HAP-1 (cell line): ENCODE data around the gene FOSL2.

Source experiments
- DNase-seq, 2 experiments: peaks; one replicate each; pipeline ENCODE4 v3.0.0-alpha.2; 2016 to 2020; ENCODE audit warnings: low spot score in 2 of 2
- H3K27me3 ChIP-seq: fragments of 250-450 bp; sonication (Bioruptor Pico); 2 replicates; pipeline ENCODE4 v1.5.1; 2020; ENCODE audit warnings: low read depth, mild to moderate bottlenecking, moderate library complexity
- H3K36me3 ChIP-seq: fragments of 250-450 bp; sonication (Bioruptor Pico); replicated peaks from 2 replicates; pipeline ENCODE4 v1.5.1; 2020; ENCODE audit warnings: mild to moderate bottlenecking
- H3K4me1 ChIP-seq: fragments of 250-450 bp; sonication (Bioruptor Pico); 2 replicates; pipeline ENCODE4 v1.5.1; 2020; ENCODE audit warnings: mild to moderate bottlenecking
- H3K4me3 ChIP-seq: fragments of 250-450 bp; sonication (Bioruptor Pico); 2 replicates; pipeline ENCODE4 v1.5.1; 2020; ENCODE audit warnings: mild to moderate bottlenecking, moderate library complexity
- H3K9me3 ChIP-seq: fragments of 250-450 bp; sonication (Bioruptor Pico); 2 replicates; pipeline ENCODE4 v1.5.1; 2020; ENCODE audit warnings: mild to moderate bottlenecking, moderate library complexity
- in situ Hi-C: fragments of 300-500 bp; cut with MboI; formaldehyde crosslinking; loops from 3 replicates; pipeline ENCODE4 v1.14.3; 2020; ENCODE audit warnings: low sequenced_read_pairs, inconsistent platforms, mixed read lengths

FOSL2 gene

GRCh38 chr2:28351621-28352020 is 41.0 kb upstream of the FOSL2 start:
- Histone ChIP-seq H3K4me3 (no peak overlapping the region), H3K27me3 (no peaks in the 10 kb centered on the region), H3K4me1 (no peaks in the 10 kb centered on the region), H3K36me3 (no peaks in the 10 kb centered on the region), H3K9me3 (no peaks in the 10 kb centered on the region)
- no peak for DNase-seq
- in situ Hi-C loops, result no loop called here

GRCh38 chr2:28352104-28352503 is 40.6 kb upstream of the FOSL2 start:
- Histone ChIP-seq H3K36me3 (no peaks in the 10 kb centered on the region), H3K9me3 (no peaks in the 10 kb centered on the region), H3K4me1 (no peaks in the 10 kb centered on the region), H3K4me3 (no peak overlapping the region), H3K27me3 (no peaks in the 10 kb centered on the region)
- in situ Hi-C loops, result no loop called here
- no peak for DNase-seq

DNA sequence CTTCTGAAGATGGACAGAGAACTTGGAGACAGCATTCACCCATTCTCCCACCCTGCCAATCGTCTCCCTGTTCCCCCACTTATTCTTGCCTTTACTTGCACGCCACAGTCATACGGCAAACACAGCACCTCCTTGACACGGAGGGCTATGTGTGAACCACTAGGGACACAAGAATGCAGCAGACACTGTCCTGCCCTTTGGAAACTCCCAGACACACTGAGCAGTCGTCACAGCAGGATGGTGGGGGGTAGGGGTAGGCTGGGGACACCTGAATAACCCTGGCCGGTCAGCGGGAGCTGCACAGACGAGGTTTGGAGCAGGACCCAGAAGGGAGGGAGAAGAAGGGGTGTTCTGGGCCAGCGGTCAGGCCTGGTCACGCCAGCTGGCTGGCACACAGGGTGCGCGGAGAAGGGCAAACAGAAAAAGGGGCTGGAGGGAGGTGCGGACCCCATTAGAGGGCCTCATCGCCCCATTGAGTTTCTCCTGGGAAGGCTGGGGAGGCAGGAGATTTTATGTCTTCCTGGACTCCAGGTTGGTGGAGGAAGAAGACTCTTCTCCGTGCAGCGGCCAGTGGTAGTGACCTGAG is 40.0 kb upstream of the FOSL2 start:
- H3K27me3 ChIP-seq, result no peaks in the 10 kb centered on the region
- no peak overlapping the region for H3K4me3 ChIP-seq
- DNase-seq, result no peak
- in situ Hi-C loops, result no loop called here
- H3K4me1 ChIP-seq, result no peaks in the 10 kb centered on the region
- H3K9me3 ChIP-seq, result no peaks in the 10 kb centered on the region
- H3K36me3 ChIP-seq, result no peaks in the 10 kb centered on the region

DNA sequence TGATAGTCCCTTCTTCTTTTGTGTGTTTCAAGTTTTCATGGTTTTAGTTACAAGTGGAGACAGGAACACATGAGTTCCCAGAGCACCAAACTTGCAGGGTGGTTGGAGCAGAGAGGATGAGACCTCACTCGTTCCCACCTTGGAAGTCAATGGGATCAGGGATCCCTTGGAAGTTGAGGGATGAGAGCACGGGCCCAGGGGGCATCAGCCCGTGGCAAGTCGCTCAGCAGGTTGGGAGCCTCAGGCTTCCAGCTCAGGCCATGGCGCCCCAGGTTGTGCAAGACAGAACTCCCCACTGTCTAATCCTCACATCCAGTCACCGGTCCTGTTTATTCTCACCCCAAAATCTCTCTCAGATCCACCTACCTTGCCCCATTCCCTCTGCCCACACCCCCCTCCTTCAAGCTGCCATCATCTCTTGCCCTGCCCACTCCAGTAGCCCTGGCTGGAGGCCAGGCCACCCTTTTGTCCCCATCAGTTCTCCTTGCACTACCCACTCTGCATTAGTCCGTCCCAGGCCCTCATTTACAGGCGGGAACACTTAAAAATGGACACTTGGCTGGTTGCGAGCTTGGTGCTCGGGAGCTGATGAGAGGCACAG is 37.6 kb upstream of the FOSL2 start:
- H3K4me3 ChIP-seq, result no peak overlapping the region
- H3K36me3 ChIP-seq, result no peaks in the 10 kb centered on the region
- H3K9me3 ChIP-seq, result no peaks in the 10 kb centered on the region
- no peaks in the 10 kb centered on the region for H3K27me3 ChIP-seq
- no peak for DNase-seq
- in situ Hi-C loops, result no loop called here
- H3K4me1 ChIP-seq, result no peaks in the 10 kb centered on the region

DNA sequence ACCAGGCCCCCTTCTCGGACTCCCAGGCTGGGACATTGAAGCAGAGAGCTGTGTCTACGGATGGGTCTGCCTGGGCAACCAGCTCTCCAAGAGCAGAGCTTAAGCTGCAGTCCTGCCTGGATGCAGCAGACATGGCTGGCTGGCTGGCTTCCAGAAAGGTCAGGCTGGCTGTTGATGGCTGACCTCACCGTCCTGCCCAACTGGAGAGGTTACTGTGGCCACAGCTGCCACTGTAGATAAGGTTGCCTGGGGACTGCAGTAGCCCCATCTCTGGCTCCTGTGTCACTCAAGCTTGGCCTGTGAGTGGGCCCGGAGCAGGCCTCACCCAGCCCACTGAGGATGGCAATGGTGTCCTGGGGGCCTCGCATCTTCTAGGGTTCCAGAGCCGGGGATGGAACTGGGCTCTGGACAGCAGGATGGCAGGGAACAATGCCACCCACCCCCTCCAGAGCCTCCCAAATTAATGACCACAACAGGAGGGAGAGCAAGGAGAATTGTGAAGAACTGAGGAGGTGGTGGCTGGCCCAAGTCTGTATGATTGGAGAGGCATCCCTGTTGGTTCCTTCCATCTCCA is 37.0 kb upstream of the FOSL2 start:
- in situ Hi-C loops, result no loop called here
- no peak for DNase-seq

DNA sequence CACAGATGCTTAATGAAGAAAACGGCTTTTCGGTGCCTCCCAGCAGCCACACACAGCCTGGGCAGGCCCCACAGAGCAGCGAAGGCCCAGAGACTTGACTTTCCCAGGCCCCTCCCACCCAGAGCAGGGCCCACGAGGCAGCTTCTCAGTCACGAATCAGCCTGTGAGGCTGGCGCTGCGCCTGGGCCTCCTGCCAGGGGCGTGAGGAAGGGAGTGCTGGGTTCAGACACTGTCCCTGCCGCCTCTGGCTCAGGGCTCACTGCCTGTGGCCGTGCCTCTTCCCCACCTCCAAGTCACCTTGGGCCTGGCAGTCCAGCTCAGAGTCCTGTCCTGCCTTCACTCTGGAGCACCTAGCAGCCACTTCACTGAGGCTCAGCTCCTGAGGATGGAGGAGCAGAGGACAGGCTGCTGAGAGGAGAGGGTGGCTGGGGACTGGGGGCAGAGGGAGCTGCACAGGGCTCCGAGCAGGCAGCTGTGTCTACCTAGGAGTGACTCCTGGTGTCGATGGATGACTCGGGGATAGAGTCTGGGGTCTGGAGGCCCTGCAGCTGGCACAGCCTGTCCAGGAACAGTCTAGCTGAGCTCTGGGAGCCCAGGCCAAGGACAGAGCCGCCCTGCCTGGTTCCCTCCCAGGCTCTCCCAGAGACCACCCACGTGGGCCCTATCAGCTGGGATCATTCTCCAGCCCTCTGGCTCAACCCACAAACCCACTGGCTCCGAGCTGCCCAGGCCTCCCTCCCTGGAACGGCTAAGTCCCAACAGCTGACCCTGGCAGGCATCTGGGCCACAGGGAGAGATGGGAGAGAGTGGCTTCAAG is 36.4 kb upstream of the FOSL2 start:
- H3K4me1 ChIP-seq, result no peaks in the 10 kb centered on the region
- no peaks in the 10 kb centered on the region for H3K9me3 ChIP-seq
- H3K4me3 ChIP-seq, result no peak overlapping the region
- no peak for DNase-seq
- H3K27me3 ChIP-seq, result no peaks in the 10 kb centered on the region
- H3K36me3 ChIP-seq, result no peaks in the 10 kb centered on the region
- in situ Hi-C loops, result no loop called here

More for the DNA sequence above, 37.0 kb upstream of the FOSL2 start:
- no peaks in the 10 kb centered on the region for H3K27me3 ChIP-seq
- no peaks in the 10 kb centered on the region for H3K36me3 ChIP-seq
- no peak overlapping the region for H3K4me3 ChIP-seq
- no peaks in the 10 kb centered on the region for H3K4me1 ChIP-seq
- no peaks in the 10 kb centered on the region for H3K9me3 ChIP-seq

- in situ Hi-C loops, result no loop called here
- H3K9me3 ChIP-seq, result no peaks in the 10 kb centered on the region
- no peaks in the 10 kb centered on the region for H3K4me1 ChIP-seq
- no peak for DNase-seq
- H3K36me3 ChIP-seq, result no peaks in the 10 kb centered on the region
- H3K27me3 ChIP-seq, result no peaks in the 10 kb centered on the region
- no peak overlapping the region for H3K4me3 ChIP-seq
Observed at GRCh38 chr2:28357055-28357454, 35.6 kb upstream of the FOSL2 start.

- no peaks in the 10 kb centered on the region for H3K36me3 ChIP-seq
- no peak for DNase-seq
- no peaks in the 10 kb centered on the region for H3K27me3 ChIP-seq
- no peak overlapping the region for H3K4me3 ChIP-seq
- no peaks in the 10 kb centered on the region for H3K9me3 ChIP-seq
- H3K4me1 ChIP-seq, result no peaks in the 10 kb centered on the region
- in situ Hi-C loops, result no loop called here
Observed at GRCh38 chr2:28357948-28358667, 34.5 kb upstream of the FOSL2 start.

DNA sequence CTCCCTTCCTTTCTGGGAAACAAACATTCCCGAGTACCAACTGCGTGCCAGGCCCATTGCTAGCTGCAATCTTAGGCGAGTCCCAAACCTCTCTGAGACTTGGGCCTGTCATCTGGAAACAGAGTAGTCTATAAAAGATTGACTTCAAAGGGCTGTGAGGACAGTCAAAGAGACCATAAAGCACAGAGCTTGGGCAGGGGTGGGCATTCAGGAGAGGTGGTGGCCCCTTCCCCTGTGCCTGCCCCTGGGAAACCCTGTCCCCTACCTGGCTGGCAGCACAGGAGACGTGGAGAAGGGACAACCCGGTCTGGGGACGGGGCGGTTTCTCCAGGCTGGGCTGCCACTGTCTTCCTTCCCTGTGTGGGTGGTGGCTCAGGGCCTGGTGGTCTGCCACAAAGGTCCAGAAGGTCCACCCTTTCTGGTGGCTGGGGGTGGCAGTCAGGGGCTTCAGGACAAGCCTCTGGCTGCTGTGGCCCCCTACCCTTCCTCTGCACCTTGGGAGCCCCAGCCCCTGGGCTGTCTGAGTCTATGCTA is 33.9 kb upstream of the FOSL2 start:
- Histone ChIP-seq H3K36me3 (no peaks in the 10 kb centered on the region), H3K4me3 (no peak overlapping the region), H3K4me1 (no peaks in the 10 kb centered on the region), H3K27me3 (no peaks in the 10 kb centered on the region), H3K9me3 (no peaks in the 10 kb centered on the region)
- in situ Hi-C loops, result no loop called here
- no peak for DNase-seq

DNA sequence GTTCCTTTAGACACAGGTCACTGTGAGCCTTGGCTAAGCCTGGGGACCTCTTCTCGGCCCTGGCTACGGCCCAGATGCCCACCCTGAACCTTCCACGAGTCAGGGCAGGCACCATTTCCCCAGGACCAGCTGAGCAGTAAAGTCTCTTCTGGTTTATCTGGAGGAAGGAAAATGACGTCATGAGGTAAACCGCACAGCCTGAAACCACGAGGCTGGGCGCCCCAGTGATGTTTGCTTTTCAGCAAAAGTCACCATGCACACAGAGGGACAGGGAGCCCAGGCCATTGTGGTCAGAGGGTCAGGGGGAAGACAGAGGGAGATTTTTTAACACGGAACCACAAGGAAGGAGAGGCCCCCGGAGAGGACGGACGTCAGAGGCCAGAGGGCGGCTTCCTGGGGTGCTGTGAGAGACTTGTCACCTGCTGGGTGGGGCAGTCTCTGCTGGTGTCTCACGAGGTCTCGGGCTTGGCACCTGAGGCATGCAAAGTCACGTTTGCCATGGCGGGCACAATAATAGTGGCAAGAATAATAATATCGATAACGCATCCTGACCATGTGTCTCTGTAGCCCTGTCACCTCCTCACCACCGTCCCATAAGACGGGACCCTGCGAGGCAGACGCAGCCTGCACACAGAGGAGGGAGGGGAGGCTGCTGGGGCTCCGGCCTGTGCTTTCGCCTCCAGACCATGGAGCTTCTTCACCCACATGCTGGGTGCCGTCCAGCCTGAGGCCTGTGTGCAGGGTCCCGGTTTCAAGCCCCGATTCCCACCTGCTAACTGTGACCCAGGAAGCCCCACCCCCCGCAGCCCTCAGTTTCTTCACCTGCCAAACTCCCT is 33.2 kb upstream of the FOSL2 start:
- Histone ChIP-seq H3K4me3 (no peak overlapping the region), H3K4me1 (no peaks in the 10 kb centered on the region), H3K27me3 (no peaks in the 10 kb centered on the region), H3K9me3 (no peaks in the 10 kb centered on the region), H3K36me3 (no peaks in the 10 kb centered on the region)
- in situ Hi-C loops, result no loop called here
- DNase-seq, result no peak

GRCh38 chr2:28360058-28360717 is 32.5 kb upstream of the FOSL2 start:
- no peaks in the 10 kb centered on the region for H3K27me3 ChIP-seq
- in situ Hi-C loops, result no loop called here
- no peak for DNase-seq
- H3K36me3 ChIP-seq, result no peaks in the 10 kb centered on the region
- no peaks in the 10 kb centered on the region for H3K9me3 ChIP-seq
- H3K4me3 ChIP-seq, result no peak overlapping the region
- no peaks in the 10 kb centered on the region for H3K4me1 ChIP-seq

- in situ Hi-C loops, result no loop called here
- Histone ChIP-seq H3K36me3 (no peaks in the 10 kb centered on the region), H3K4me3 (no peak overlapping the region), H3K9me3 (no peaks in the 10 kb centered on the region), H3K27me3 (no peaks in the 10 kb centered on the region), H3K4me1 (no peaks in the 10 kb centered on the region)
- DNase-seq, result no peak
Observed at GRCh38 chr2:28360718-28361293, 31.9 kb upstream of the FOSL2 start.
